ENCODE measurements around the gene PDPN.

DNA sequence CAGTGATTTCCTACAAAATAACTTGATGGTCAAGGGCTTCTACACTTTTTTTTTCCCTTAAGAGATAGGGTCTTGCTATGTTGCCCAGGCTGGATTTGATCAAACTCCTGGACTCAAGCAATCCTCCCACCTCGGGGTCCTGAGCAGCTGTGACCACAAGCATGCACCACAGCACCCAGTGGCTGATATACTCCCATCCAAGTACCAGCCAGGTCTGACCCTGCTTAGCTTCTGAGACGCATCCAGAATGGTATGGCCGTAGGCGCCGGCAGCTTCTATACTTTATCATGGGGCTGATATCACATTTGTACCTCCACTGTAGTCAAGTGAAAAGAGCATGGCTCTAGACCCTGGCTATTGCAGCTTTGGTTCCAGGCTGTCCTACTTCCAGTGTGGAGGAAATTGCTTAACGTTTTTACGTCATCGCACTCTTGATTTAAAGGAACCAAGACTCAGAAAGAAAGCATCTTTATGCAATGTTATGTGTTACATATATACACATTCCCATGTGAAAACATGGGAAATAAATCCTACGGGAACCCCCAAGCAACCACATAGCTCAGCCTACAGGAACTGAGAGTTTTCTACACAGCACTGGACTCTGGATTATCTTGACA lies 39.5 kb downstream of the PDPN start:
- TF ChIP-seq EZH2 (IDR thresholded peaks at IDR 0.05) (no peak), POLR2AphosphoS5 (IDR thresholded peaks at IDR 0.05; ENCODE audit: borderline replicate concordance, low read depth, low read length) (no peak), FOXP2 (optimal IDR thresholded peaks at IDR 0.05; ENCODE audit: control extremely low read depth, extremely low read length, insufficient read depth) (no peak)

Measured in SK-N-MC (cell line).